Nephron (organoid): ENCODE results near the gene C19orf25.

Experiments used
- H3K27ac Mint-ChIP-seq, 3 experiments: 2 replicates each; pipeline ENCODE4 v1.8.0; 2020; ENCODE audit warnings: mixed read lengths in 3 of 3, mild to moderate bottlenecking in 2 of 3, moderate library complexity in 1 of 3
- H3K27me3 Mint-ChIP-seq: 2 replicates; pipeline ENCODE4 v1.8.0; 2021; ENCODE audit warnings: low read depth, mild to moderate bottlenecking, moderate library complexity, mixed read lengths
- H3K36me3 Mint-ChIP-seq: 2 replicates; pipeline ENCODE4 v1.8.0; 2020; ENCODE audit warnings: low read depth, mixed read lengths
- H3K4me1 Mint-ChIP-seq: 2 replicates; pipeline ENCODE4 v1.8.0; 2020; ENCODE audit warnings: mixed read lengths
- H3K4me3 Mint-ChIP-seq, 3 experiments: 2 replicates each; pipeline ENCODE4 v1.8.0; 2020; ENCODE audit warnings: mild to moderate bottlenecking in 3 of 3, mixed read lengths in 3 of 3, moderate library complexity in 2 of 3
- H3K9me3 Mint-ChIP-seq: 2 replicates; pipeline ENCODE4 v1.8.0; 2020; ENCODE audit warnings: mixed read lengths
- CTCF ChIP-seq, 3 experiments: fragments of 200-600 bp; sonication (generic); IDR thresholded peaks; one replicate each; pipeline ENCODE4 v1.5.0; 2021; ENCODE audit warnings: antibody characterized with exemption in 3 of 3; ENCODE audit not compliant: unreplicated experiment in 3 of 3

The C19orf25 gene

GRCh38 chr19:1466018-1466460 is 13.0 kb downstream of the C19orf25 start:
- TF ChIP-seq CTCF (IDR thresholded peaks at IDR 0.05; ENCODE audit: unreplicated experiment in 3 of 3) = no peak
- Mint-ChIP-seq H3K9me3 (no peaks in the 10 kb centered on the region), H3K4me1 (no peaks in the 10 kb centered on the region), H3K36me3 (no peaks in the 10 kb centered on the region), H3K27me3 (peaks cover 59% of the 10 kb centered on the region), H3K4me3 (no peak overlapping the region), H3K27ac (no peak overlapping the region)

- Mint-ChIP-seq H3K36me3 (no peaks in the 10 kb centered on the region), H3K9me3 (no peaks in the 10 kb centered on the region), H3K4me3 (no peak overlapping the region), H3K27ac (no peak overlapping the region), H3K4me1 (no peaks in the 10 kb centered on the region), H3K27me3 (peaks cover 53% of the 10 kb centered on the region)
- TF ChIP-seq CTCF (IDR thresholded peaks at IDR 0.05; ENCODE audit: unreplicated experiment in 3 of 3) = peak; percentile 64 to 69 (median 66)
Observed at GRCh38 chr19:1465191-1466016, 13.6 kb downstream of the C19orf25 start.

- no peak overlapping the region for H3K4me3 Mint-ChIP-seq
- TF ChIP-seq CTCF (IDR thresholded peaks at IDR 0.05; ENCODE audit: unreplicated experiment in 3 of 3) = no peak
- H3K4me1 Mint-ChIP-seq = no peaks in the 10 kb centered on the region
- H3K9me3 Mint-ChIP-seq = no peaks in the 10 kb centered on the region
- peaks cover 6% of the 10 kb centered on the region for H3K36me3 Mint-ChIP-seq
- peaks cover 59% of the 10 kb centered on the region for H3K27me3 Mint-ChIP-seq
- no peak overlapping the region for H3K27ac Mint-ChIP-seq
Observed at GRCh38 chr19:1461862-1462261, 17.2 kb downstream of the C19orf25 start.

- Mint-ChIP-seq H3K27ac (no peak overlapping the region), H3K36me3 (peaks cover 6% of the 10 kb centered on the region), H3K4me3 (no peak overlapping the region), H3K4me1 (no peaks in the 10 kb centered on the region), H3K9me3 (no peaks in the 10 kb centered on the region), H3K27me3 (peaks cover 58% of the 10 kb centered on the region)
- TF ChIP-seq CTCF (IDR thresholded peaks at IDR 0.05; ENCODE audit: unreplicated experiment in 3 of 3) = no peak
Observed at GRCh38 chr19:1460033-1460995, 18.7 kb downstream of the C19orf25 start.

GRCh38 chr19:1459479-1459878 is 19.5 kb downstream of the C19orf25 start:
- TF ChIP-seq CTCF (IDR thresholded peaks at IDR 0.05; ENCODE audit: unreplicated experiment in 3 of 3) = no peak
- Mint-ChIP-seq H3K27ac (no peak overlapping the region), H3K27me3 (peaks cover 59% of the 10 kb centered on the region), H3K4me3 (no peak overlapping the region), H3K36me3 (peaks cover 6% of the 10 kb centered on the region), H3K9me3 (no peaks in the 10 kb centered on the region), H3K4me1 (no peaks in the 10 kb centered on the region)
